Lower lobe of right lung (tissue), 2 donors: ENCODE results near the gene TPCN2. TPM values are rescaled to one million over a fixed set of nuclear protein-coding genes. Genes with fewer than 3 reads are reported as not detected.

Source experiments
- ATAC-seq, 2 donors: fragments of 200-7000 bp; cut with Tn5 transposase; one replicate each; pipeline ENCODE4 v1.9.1; 2020 to 2022; ENCODE audit warnings: mild to moderate bottlenecking in 2 of 2, moderate library complexity in 2 of 2
- DNase-seq: peaks from one replicate; pipeline ENCODE4 v3.0.0-alpha.2; 2020
- H3K27ac ChIP-seq: fragments of 200-600 bp; one replicate; pipeline ENCODE4 v1.8.0; 2022
- H3K27me3 ChIP-seq: fragments of 200-600 bp; one replicate; pipeline ENCODE4 v1.8.0; 2022; ENCODE audit warnings: low read depth
- H3K36me3 ChIP-seq: fragments of 200-600 bp; one replicate; pipeline ENCODE4 v1.8.0; 2022; ENCODE audit warnings: mild to moderate bottlenecking
- H3K4me1 ChIP-seq: fragments of 200-600 bp; one replicate; pipeline ENCODE4 v1.8.0; 2022
- H3K4me3 ChIP-seq: fragments of 200-600 bp; one replicate; pipeline ENCODE4 v1.8.0; 2022; ENCODE audit warnings: mild to moderate bottlenecking
- H3K9me3 ChIP-seq: fragments of 200-600 bp; one replicate; pipeline ENCODE4 v1.8.0; 2022
- CTCF ChIP-seq: fragments of 200-600 bp; IDR thresholded peaks from one replicate; pipeline ENCODE4 v1.8.0; 2022; ENCODE audit warnings: antibody characterized with exemption, mild to moderate bottlenecking
- intact Hi-C: fragments of 100-400 bp; cut with DNase I; formaldehyde crosslinking; loops from one replicate; pipeline ENCODE4 v1.11.0; 2022
- total RNA-seq: library from RNA; stranded (reverse); fragmentation: NEBNext Ultra II Directional; extraction: Animal tissue kit (Norgen Biotek cat#: 25700); gene quantifications from one replicate; pipeline ENCODE4 v1.2.1, GENCODE V29; 2021
- donor health status: DM: no; HTN: yes; CAD: no; lungs with severe emphysema.

The TPCN2 gene
- total RNA-seq, 1 donor from 2014 or later = 18.2 TPM

GRCh38 chr11:69053546-69054396, 5.0 kb downstream of the TPCN2 start:
- ATAC-seq (no peak), DNase-seq (no peak)
- TF ChIP-seq CTCF = no peak
- H3K27ac ChIP-seq = no peak overlapping the region
- peaks cover 29% of the 10 kb centered on the region for H3K4me1 ChIP-seq
- intact Hi-C loops = no loop called here
- H3K36me3 ChIP-seq = peaks cover 27% of the 10 kb centered on the region
- H3K27me3 ChIP-seq = no peaks in the 10 kb centered on the region
- no peak overlapping the region for H3K4me3 ChIP-seq
- no peaks in the 10 kb centered on the region for H3K9me3 ChIP-seq

- Histone ChIP-seq H3K4me3 (no peak overlapping the region), H3K27ac (no peak overlapping the region), H3K4me1 (peaks cover 24% of the 10 kb centered on the region), H3K27me3 (no peaks in the 10 kb centered on the region), H3K9me3 (no peaks in the 10 kb centered on the region), H3K36me3 (peaks cover 35% of the 10 kb centered on the region)
- intact Hi-C loops = no loop called here
- no peak for ATAC-seq
- DNase-seq = no peak
- TF ChIP-seq CTCF = no peak
Measured at GRCh38 chr11:69054397-69055211, 5.9 kb downstream of the TPCN2 start.

- Histone ChIP-seq H3K4me1 (peaks cover 19% of the 10 kb centered on the region), H3K36me3 (peaks cover 41% of the 10 kb centered on the region)
- ATAC-seq = no peak
Measured at GRCh38 chr11:69055212-69055586, 6.5 kb downstream of the TPCN2 start.

GRCh38 chr11:69055598-69056516, 7.1 kb downstream of the TPCN2 start:
- DNase-seq = peak; percentile 79
- H3K4me1 ChIP-seq = peaks cover 14% of the 10 kb centered on the region

More at GRCh38 chr11:69055212-69055586, 6.5 kb downstream of the TPCN2 start:
- DNase-seq = no peak
- H3K27ac ChIP-seq = no peak overlapping the region
- no peak overlapping the region for H3K4me3 ChIP-seq
- TF ChIP-seq CTCF = no peak
- intact Hi-C loops = no loop called here
- H3K9me3 ChIP-seq = no peaks in the 10 kb centered on the region
- H3K27me3 ChIP-seq = no peaks in the 10 kb centered on the region

More at GRCh38 chr11:69055598-69056516, 7.1 kb downstream of the TPCN2 start:
- TF ChIP-seq CTCF = no peak
- intact Hi-C loops = no loop called here
- H3K4me3 ChIP-seq = no peak overlapping the region
- H3K27ac ChIP-seq = no peak overlapping the region
- peak; percentile 50 to 77 for ATAC-seq
- no peaks in the 10 kb centered on the region for H3K27me3 ChIP-seq
- peaks cover 47% of the 10 kb centered on the region for H3K36me3 ChIP-seq
- H3K9me3 ChIP-seq = no peaks in the 10 kb centered on the region
